Gastrocnemius medialis (tissue), 4 donors: Measurements from ENCODE around the gene MYH7B.

Experiments used
- CTCF ChIP-seq, 5 experiments: fragments of 450-650 bp in 3 of 5; fragments of 200-600 bp in 2 of 5; sonication (generic) in 2 of 5; IDR thresholded peaks in 4 of 5; conservative IDR thresholded peaks in 1 of 5; 1 replicate in 4 of 5; 2 replicates in 1 of 5; pipeline ENCODE4 v1.5.1; 2016 to 2019; ENCODE audit warnings: antibody characterized with exemption in 5 of 5, mild to moderate bottlenecking in 3 of 5, moderate library complexity in 3 of 5
- POLR2A ChIP-seq, 2 donors: fragments of 450-650 bp; IDR thresholded peaks; one replicate each; pipeline ENCODE4 v1.6.1; 2017; ENCODE audit warnings: antibody characterized with exemption in 2 of 2, mild to moderate bottlenecking in 2 of 2, moderate library complexity in 2 of 2

- no peak for TF ChIP-seq CTCF (IDR thresholded peaks at IDR 0.05 in 4 of 5, conservative IDR thresholded peaks at IDR 0.05 in 1 of 5)
- no peak for TF ChIP-seq POLR2A (IDR thresholded peaks at IDR 0.05)
Measured at GRCh38 chr20:35003211-35004031, 47.8 kb downstream of the MYH7B start.
